GM19395 (cell line): ENCODE results near the gene NSUN7.
A peak's percentile ranks its signal among the peaks of the same experiment; 100 is the strongest.

Experiments used
- ATAC-seq: cut with Tn5 transposase; IDR thresholded peaks from one replicate; pipeline ENCODE4 v1.9.1; 2021; ENCODE audit warnings: mild to moderate bottlenecking, moderate library complexity; ENCODE audit not compliant: unreplicated experiment

The NSUN7 gene

DNA sequence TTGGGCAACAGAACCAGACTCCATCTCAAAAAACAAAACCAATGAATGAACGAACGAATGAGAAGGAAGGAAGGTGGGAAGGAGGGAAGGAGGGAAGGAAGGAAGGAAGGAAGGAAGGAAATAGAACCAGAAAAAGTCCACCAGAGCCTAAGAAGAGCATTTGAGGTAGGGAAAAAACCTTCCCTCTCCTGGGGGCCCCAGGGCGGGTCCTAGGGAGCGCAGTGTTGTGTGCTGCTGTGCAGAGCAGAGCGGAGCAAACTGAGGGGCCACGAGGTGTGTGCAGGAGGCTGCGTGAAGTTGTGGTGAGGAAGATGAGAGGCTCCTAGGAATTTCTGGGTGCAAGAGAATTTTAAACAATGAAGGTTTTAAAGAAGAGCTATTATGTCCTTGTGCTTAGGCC is 16.0 kb upstream of the NSUN7 start:
- ATAC-seq: no peak

DNA sequence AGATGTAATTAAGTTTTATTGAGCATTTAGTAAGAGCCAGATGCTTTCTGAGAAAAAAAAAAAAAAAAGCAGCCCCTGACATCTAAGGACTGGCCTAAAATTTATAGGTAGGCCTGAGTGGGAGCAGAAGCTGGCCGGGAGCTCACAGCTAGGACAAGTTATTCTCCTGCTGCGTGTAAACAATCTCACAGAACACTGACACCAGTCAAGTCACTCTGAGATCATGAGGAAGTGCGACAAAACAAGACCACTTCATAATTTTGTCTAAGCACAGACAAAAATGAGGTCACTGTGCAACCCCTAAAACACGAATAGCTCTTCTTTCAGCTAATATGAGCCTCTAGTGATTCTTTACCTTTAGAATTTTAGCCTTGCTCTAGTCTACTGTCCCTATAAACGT is 15.3 kb upstream of the NSUN7 start:
- no peak for ATAC-seq

- no peak for ATAC-seq
Observed at GRCh38 chr4:40736910-40737309, 12.8 kb upstream of the NSUN7 start.

DNA sequence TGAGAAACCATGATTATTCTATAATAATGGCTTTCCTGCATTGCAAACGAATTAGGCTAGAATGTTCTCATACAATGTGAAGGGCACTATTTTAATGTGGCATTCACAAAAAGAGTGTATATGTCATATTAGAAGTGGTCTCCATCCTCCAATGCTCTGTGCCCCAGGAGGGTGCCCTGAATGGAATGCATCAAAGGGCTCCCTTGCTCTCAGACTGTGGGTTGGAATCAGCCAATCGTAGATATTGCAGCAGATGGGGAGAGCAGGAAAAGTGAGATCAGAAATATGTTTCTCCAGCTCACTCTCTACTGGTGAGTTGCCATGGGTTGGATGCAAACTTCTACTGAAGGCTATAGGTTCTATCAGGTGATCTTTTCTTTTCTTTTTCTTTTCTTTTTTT is 11.9 kb upstream of the NSUN7 start:
- ATAC-seq: no peak

GRCh38 chr4:40739347-40739746 is 10.4 kb upstream of the NSUN7 start:
- no peak for ATAC-seq

GRCh38 chr4:40744218-40744617 is 5.5 kb upstream of the NSUN7 start:
- ATAC-seq: no peak

GRCh38 chr4:40745285-40745984 is 4.3 kb upstream of the NSUN7 start:
- ATAC-seq: no peak

DNA sequence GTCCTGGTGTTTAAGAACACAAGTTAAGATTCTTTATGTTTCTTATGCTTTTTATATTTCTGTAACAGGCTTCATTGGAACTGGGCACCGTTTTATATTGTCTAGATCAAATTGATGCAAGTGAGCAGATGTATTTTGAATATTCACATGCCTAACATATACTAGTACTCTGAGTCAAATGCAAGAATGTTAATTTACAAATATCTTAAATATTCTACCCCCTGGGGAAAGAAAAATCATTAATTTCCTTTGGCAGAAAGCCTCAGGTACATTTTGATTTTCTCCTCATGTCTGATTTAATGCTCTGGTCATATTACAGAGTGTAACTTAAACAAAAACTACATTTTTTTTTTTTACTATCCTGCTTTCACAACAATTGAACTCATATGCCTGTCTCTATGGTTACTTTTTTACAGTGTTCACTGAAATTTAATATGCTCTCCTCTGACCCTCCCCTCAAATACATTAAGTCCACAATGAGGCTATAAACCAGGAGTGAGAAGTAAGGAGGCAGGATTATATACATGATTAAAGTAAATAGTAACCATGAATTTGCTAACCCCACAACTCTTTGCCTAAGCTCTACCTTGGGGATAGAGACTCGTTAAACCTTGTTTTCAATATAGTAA is 2.4 kb upstream of the NSUN7 start:
- ATAC-seq: no peak

DNA sequence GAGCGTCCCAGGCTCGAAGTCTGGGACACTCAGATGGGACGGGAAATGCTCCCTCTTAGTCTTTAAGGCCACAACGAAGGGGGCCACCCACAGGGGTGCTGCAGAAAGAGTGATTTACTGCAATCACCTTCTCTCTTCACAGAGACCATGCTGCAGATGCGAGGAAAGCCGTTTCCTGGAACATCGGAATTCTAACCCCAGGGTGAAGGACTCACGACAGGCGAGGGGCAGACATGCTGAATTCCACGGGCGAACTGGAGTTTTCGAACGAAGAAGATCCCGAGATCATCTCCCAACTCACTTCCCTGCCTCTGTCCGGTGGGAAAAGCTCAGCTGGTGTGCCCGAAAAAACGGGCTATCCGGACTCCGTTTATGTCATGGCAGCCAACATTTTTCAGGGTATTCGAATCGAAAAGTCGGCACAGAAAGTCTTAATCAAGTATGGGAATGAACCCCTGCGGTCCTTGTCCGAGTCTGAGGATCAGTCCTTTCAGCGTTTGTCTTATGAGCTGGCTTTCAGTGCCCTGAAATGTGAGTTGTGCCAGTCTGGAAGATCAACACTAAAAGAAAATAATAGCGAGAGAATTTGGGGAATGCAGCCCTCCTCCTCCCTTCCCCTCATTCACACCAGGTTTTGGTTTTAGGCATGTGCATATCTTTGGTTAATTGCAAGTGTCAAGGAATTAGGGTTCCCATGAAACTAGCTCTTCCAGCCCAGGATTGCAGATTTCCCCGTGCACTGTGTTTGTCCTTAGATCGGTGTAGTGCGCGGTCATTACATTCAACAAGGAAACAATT is 905 bp downstream of the NSUN7 start:
- ATAC-seq: no peak

- no peak for ATAC-seq
Observed at GRCh38 chr4:40755616-40756015, 5.9 kb downstream of the NSUN7 start.

DNA sequence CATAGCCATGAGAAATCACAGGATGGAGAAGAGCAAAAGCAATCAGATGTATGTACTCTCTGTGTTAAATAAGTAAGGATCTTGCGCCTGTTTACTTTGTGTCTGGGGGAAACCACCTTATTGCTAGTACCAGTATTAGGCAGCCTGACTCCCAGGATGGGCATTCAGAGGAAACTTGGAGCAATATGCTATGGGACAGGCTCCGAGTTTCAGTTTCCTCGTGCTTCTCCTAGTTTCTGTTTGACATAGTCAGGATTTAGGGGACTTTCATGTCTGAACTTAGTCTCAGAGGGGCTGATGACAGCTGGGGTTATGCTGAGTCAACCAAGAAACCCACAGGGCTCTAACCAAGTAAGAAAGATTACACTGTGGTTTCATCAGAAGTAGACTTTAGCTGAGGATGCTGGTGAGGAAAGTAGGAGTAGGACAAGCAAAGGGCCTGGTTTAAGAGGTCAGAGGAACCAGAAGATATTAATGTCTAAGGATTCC is 13.5 kb downstream of the NSUN7 start:
- peak; percentile 100 for ATAC-seq

GRCh38 chr4:40769266-40769665 is 19.5 kb downstream of the NSUN7 start:
- ATAC-seq: no peak

- no peak for ATAC-seq
Observed at GRCh38 chr4:40778090-40778489, 28.3 kb downstream of the NSUN7 start.

DNA sequence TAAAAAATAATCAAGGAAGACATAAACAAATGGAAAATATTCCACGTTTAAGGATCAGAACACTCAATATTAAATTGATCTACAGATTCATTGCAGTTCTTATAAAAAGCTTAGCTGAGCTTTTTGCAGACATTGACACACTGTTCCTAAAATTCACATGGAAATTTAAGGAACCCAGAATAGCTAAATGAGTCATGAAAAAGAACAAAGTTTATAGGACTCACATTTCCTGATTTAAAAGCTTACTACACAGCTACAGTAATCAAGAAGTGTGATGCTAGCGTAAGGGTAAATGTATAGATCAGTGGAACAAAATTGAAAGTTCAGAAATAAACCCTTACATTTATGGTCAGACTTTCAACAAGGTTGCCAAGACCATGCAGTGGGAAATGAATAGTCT is 33.1 kb downstream of the NSUN7 start:
- ATAC-seq: no peak

- ATAC-seq: no peak
Observed at GRCh38 chr4:40785727-40786126, 36.0 kb downstream of the NSUN7 start.

GRCh38 chr4:40788331-40788730 is 38.6 kb downstream of the NSUN7 start:
- no peak for ATAC-seq

GRCh38 chr4:40789031-40789430 is 39.3 kb downstream of the NSUN7 start:
- no peak for ATAC-seq

GRCh38 chr4:40789771-40790170 is 40.0 kb downstream of the NSUN7 start:
- ATAC-seq: no peak

GRCh38 chr4:40800064-40800463 is 50.3 kb downstream of the NSUN7 start:
- ATAC-seq: peak; percentile 90

DNA sequence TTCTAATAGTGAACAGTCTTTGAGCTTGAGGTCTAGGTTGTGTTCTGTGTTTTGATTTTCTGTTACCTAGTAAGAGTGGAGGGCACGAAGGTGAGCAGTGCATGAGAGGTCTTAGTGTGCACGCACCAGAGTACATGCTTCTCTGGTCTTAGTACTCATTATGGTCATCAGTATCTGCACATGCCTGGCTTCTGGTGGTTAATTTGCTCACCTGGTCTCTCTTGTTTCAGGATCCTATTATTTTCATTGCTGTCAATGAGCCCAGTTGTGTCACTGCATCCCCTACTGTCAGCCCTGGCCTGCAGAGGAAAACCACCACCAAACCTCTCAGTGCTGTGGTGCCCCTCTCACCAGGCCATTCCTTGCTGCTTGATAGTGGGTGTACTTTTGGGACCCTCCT is 54.8 kb downstream of the NSUN7 start:
- no peak for ATAC-seq

DNA sequence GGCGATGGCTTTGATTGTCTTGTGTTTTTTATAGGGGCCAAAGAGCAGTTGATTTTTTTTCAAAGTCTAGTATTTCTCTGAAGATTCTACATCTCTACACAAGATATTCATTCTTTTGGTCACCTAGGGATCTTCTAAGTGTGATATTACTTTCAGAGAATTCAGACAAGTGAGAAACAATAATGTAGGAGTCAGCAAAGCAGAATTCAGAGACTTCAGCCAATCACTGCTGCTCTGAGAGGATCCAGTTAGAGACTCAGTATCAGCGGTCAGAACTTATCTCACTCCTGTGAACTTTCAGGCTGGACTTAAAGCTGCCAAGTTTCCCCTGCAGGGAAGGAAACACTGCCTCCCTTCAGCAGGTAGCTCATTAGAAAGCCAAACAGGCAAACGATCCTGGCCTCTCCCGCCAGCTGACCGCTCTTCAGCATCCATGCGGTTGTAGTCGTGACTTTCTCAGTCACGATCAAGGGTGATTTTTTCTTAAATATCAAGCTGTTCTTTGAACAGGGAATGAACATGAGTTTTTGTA is 59.2 kb downstream of the NSUN7 start:
- ATAC-seq: no peak

- ATAC-seq: no peak
Observed at GRCh38 chr4:40811956-40812355, 62.2 kb downstream of the NSUN7 start.
